ENCODE results near the gene LAMA4.
A peak's percentile ranks its signal among the peaks of the same experiment; 100 is the strongest.
"Not testable (repeated sequence)": the region's sequence is repeated elsewhere in the genome, so short reads cannot be mapped to it uniquely, and the experiment has no call there.

Gene LAMA4

DNA sequence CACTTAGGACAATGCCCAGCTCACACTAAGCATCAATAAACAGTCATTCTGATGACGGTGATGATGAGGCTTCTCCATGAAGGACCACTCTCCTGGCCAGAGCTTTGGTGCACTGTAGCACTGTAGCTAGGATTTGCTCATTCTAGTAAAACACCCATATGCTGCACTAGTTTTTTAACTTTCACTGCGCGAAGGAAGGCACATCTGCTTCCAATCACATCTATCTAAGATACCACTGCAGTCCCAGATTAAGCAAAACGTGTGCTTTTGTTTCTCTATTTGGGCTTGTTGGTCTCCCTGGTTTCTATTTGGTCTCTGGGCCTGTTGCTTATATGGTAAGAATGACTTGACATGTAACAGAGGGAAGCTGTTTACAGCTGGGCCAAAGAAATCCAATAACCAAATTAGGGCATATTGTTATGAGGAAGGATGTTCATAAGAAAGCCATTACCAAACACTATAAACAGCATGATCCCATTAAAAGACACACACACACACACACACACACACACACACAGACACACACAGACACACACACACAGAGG lies 104.6 kb downstream of the LAMA4 start:
- DNase-seq (ENCODE audit: low read depth), result peak; percentile 11

DNA sequence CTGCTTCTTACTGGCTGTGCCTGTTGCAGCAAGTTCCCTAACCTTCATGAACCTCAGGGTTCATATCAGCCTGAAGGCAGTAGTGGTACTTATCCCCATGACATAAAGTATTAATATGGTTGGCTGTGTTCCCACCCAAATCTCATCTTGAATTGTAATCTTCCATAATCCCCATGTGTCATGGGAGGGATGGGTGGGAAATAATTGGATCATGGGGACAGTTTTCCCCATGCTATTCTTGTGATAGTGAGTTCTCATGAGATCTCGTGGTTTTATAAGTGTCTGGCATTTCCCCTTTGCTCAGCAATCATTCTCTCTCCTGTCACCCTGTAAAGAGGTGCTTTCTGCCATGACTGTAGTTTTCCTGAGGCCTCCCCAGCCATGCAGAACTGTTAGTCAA lies 105.1 kb downstream of the LAMA4 start:
- no peak for DNase-seq (ENCODE audit: low read depth)

DNA sequence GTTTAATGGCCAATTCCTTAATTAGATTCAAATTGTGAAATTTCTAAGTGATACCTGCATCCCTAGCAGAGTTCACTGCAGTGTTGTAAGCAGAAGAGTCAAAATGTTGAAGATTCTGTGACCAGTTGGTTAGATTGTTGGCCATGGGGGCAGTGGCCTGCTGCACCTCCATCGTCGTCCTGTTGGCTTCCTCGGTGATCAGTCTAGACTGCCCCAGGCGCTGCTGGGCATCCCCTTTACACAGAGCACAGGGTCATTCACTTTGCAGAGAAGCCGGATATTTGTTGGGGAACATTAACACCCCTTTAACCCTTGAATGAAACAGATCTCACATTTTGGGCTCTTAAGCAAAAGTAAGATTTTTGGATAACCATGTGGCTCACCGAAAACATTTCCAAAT lies 106.3 kb downstream of the LAMA4 start:
- no peak for DNase-seq (ENCODE audit: low read depth)

DNA sequence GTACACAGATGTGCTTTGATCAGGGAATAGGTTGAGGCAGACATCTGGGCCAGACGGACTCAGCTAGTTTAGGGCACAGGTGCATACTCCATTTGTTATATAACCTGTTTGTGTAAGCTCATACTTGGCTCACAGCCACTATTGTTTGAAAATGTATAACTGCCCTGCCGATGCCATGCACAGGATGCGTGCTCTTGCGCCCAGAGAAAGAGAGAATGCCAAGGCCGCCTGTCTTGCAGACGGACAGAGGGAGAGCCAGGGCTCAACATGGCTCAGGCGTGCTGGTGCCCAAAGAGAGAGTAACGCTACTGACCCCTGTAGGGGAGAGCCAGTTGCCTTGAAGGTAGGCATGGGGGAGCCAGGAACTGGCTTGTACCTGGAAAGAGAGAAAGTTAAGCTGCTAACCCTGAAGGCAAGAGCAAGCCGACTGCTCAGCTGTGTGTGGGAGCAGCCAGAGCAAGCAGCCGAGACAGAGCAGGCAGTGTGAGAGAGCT lies 109.2 kb downstream of the LAMA4 start:
- DNase-seq (ENCODE audit: low read depth), result no peak

DNA sequence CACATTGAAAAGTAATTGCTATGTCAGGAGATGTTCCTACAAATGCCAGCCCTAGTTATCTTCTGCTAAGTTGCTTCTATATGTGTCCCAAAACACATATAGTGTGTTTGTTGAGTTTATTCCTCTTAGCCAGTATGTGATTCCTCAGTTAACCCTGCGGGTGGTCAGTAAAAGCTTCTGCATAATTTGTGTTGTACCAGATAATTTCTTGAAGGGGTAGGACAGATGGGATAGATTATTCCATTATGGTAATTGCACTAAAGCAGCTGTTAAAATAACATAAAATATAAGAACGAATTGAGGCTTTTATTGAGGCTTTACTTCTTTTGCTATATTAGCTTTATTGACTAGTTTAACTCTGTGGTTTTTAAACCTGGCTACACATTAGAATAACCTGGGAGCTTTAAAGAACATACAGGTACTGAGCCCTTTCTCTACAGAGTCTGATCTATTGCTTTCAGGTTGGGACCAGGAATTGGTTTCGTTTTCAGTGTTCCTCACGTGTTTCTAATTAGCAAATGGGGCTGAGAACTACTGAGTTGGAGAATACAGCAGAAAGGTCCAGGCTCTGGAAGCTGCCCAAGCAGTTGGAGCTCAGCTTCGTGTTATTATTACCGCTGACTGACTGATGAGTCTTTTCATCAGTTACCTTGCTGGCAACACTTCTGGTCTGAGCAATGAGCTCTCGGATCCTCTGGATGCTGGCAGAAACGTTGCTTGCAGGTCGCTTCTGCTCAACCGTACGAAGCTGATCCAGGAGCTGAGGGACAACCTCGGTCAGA lies 110.0 kb downstream of the LAMA4 start:
- no peak for DNase-seq (ENCODE audit: low read depth)

DNA sequence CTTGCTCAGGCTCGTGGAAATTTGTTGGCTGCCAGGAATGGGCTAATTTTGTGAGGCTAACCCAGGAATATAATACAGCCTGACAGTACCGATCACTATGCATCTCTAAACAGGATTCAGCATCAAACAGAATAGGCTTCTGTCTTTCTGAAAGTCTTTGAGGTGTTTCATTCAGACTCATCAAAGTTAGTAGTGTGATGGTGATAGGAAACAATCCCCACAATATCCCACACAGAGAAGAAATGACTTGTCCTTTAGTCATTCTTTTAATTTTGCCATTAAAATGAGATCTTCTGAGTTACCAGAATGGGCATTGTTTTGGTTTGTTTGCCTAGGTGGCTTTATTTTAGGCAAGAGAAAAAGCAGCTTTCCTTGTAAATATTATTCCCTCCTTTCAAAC lies 112.7 kb downstream of the LAMA4 start:
- no peak for DNase-seq (ENCODE audit: low read depth)

DNA sequence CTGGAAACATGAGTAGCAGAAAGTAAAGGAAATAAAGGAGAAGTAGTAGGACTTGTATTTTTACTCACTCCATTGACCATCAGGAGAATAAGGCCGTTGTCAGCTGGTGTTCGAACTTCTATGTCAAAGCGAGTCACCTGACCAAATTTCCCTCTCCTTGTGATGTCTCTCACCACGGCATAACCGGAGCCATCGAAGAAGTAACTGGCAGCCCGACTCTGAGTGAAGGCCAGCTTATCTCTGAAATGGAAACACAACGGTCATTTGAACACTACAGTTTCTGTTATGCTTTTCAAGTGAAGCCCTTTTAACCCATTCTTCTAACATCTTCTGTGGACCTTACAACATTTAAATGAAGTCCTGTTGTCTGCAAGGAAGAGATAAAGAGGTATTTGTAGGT lies 115.3 kb downstream of the LAMA4 start:
- DNase-seq (ENCODE audit: low read depth), result no peak

DNA sequence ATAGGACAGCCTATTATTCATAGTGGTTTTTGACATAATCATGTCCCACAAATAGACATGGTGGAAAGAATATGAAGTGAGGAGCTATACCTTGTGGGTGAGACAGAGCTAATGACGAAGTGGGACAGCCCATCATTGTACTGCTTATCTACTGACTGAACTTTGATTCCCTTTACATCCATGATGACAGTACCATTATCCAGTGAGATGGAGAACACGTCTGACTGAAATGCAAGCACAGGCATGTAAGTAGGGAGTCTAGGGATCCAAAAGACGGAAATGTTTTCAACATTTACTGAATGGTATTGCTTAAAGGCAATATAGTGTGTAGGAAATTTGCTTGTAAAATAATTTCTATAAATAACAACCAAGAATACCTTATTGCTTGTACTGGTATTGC lies 123.5 kb downstream of the LAMA4 start:
- DNase-seq (ENCODE audit: low read depth), result no peak

DNA sequence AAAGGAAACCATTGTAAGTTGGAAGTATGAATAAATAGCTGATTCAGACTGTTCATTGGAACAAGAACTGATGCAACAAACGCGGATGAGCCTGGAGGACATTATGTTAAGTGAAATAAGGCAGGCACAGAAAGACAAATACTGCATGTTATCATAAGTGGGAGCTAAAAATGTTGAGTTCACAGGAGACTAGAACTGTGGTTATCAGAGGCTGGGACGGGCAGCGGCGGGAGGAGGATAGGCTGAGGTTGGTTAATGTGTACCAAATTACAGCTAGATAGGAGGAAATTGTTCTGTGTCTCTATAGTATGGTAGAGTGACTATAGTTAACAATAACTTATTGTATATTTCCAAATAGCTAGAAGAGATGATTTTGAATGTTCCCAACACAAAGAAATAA lies 126.2 kb downstream of the LAMA4 start:
- no peak for DNase-seq (ENCODE audit: low read depth)

DNA sequence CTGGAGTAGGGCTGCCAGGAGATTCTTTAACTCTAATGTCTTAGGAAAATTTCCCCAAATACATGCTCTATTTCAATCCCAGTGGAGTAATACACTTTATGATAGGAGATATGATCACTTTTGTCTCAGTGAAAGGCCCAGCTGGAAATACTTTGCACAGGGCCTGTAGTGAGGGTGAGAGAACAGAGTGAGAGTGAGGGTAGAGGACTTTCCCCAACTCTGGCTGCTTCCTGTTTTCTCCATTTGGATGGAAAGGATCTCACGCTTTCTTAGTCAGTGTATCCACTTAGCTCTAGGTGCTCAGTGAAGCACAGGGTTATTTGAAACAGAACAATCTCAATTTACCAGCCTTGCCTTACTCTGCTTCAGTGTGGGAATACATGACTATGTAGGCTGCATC lies 130.4 kb downstream of the LAMA4 start:
- no peak for DNase-seq (ENCODE audit: low read depth)

DNA sequence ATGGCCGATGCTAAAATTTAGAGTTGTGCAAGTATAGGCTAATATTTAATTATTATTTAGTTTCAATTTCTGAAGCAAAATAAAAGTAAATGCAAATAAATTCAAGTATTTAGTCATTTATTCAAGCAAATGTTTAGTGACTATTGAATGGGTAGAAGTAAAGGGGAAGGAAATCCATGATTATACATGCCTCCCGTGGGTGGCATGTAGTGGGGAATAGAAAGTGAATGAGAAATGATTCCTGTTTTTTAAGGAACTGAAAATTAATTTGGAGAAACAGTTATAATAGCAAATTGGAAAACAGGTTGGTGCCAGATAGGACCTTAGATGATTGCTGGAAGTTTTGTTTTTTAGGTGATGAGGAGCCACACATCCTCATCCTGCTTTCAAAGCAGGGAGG lies 131.6 kb downstream of the LAMA4 start:
- no peak for DNase-seq (ENCODE audit: low read depth)

DNA sequence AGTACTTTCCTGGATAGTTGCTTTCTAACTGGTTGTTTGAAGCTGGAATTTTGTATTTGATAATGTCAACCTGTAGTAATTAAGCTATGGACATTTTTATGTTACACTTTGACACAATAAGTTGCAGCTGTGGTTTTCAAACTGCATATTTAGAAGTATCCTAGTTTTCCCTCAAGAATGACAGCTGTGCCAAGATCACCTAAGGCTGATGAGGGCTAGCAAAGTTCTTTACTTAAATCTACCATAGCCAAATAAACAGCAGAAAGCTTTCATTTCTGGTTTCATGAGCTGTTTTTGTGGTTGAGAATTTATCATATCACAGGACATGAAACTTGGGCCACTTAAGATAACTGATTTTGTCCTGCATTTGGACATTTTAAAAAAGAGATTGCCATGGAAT lies 136.3 kb downstream of the LAMA4 start:
- DNase-seq (ENCODE audit: low read depth), result no peak

DNA sequence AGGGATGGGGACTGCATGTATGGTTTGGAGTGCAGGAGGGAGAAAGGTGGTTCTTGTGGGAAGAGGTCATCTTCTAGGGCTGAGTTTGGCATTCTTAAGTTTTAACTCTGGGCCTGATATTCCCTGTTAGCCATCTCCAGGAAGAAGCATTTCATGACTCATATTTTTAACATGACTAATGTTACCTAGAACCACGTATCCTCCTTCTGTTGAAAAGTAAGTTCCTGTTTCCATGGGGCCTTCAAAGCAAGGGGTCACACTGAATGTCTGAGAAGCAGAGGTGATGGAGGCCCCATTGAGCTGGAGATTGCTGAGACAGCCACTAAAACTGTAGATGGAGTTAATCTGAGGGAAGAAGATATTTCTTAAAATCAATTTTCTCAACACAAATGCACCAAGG lies 136.8 kb downstream of the LAMA4 start:
- DNase-seq (ENCODE audit: low read depth), result no peak

DNA sequence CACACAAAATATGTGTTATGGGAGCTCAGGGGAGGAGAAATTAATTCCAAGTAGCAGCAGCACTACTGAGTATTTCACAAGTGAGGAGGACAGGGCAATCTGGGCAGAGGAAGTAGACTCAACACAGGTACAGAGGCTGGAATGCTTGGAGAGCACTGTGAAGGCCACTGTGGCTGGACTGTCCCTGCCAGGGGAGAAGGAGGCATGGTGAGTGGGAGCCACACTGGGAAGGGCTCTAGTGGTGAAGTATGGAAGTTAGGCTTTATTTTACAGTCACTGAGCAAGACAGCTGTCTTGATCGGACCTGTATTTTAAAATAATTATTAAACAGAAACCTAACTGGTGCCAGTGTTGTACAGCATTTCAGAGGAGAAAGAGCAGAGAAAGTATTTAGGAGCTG lies 138.1 kb downstream of the LAMA4 start:
- DNase-seq (ENCODE audit: low read depth), result no peak

DNA sequence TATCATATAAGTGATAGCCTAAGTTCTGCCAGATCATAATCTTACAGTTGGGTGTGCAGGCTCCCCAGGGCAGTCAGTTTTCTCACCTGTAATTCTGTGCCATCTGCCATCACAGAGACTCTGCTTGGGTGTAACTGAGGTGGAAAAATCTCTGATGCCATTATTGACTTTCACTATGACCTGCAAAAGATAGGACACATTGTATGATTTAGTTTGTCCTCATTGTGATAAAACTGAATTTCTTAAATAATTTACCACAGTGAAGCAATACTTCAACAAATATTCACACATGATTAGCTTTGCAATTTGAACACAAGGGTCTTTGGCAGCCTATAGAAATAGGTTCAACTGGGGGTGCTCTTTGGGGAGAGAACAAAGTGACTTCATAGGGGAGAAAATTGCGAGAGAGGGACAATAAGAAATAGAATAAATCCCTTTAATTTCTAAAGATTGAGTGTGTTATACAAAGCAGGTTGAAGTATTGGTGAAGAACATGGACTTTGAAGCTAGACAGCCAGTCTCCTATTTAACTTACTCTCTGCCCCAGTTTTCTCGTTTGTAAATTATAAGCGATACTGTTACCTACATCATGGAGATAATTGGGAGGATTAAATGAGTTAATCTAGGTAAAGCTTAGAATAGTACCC lies 139.7 kb downstream of the LAMA4 start:
- no peak for DNase-seq (ENCODE audit: low read depth)

DNA sequence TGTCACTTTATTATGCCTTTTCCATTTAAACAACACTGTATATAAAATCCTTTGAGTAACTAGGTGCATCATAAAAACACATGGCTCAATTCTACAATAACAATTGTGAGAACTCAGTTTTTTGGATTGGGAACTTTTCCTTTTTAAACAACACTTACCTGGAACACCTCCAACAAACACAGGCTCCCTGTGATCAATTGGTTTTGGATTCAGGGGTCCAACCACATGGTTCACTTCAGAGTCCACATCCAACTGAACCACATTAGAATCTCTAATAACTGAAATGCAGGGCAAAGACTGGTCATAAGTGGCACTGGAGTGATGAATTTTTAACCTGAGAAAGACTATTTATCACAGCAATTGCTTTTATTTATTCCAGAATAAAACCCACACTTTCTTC lies 140.4 kb downstream of the LAMA4 start:
- DNase-seq (ENCODE audit: low read depth), result no peak

DNA sequence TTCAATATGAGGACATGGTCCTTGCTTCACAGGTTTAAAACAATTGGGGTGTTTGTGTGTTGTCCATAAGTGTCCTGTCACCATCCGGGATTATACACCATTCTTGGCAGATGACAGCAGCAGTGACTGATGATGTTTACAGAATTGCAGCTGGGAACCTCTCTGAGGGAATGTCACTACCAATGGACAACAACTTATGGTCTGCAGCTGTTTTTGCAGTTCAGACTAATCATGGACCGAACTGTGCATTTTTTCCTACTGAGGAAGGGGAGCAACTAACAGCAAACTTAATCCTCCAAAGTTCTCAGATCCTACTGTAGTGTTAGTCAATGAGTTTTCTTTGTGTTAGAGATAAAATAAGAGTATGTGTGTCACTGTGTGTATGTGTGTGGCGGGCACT lies 140.9 kb downstream of the LAMA4 start:
- DNase-seq (ENCODE audit: low read depth), result no peak

DNA sequence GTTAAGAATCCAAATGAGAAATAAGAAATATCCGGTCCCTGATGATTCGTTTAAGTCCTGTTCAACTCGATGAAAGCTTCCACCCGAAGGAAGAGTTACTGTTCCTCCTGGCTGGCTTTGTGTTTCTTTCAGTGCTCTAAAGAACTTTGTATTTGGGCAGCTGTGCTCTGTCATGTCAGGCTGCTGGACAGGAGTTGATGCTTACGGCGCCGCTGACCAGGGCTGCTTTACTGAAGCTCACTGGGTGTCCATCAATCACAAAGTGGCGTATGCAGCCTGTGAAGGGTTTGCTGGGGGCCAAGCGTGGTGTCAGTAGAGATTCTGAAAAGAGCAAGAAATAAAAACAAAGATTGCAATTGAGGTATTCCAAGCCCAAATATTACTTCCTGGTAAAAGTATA lies 145.1 kb downstream of the LAMA4 start:
- no peak for DNase-seq (ENCODE audit: low read depth)

DNA sequence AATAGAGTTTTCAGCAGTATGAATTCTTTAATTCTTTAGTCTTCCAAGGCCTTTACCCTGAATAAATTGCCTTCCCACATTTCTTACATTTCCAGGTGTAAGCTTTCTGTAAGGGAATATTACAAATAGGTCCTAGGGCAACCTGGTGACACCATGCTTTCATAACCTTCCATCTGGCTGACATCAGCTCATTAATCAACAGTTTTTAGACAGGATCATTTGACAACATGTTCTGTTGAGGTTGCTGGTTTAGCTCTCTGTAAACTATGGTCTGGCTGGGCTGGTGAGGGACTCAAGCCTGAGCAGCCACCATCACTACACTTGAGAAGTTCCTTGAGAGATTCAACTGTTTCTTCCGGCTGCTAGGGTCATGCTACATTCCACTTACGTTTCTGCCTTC lies 147.8 kb downstream of the LAMA4 start:
- no peak for DNase-seq (ENCODE audit: low read depth)

DNA sequence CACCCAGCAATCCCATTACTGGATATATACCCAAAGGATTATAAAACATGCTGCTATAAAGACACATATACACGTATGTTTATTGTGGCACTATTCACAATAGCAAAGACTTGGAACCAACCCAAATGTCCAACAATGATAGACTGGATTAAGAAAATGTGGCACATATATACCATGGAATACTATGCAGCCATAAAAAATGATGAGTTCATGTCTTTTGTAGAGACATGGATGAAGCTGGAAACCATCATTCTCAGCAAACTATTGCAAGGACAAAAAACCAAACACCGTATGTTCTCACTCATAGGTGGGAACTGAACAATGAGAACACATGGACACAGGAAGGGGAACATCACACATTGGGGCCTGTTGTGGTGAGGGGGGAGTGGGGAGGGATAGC lies 148.3 kb downstream of the LAMA4 start:
- not testable (repeated sequence) for DNase-seq (ENCODE audit: low read depth)

DNA sequence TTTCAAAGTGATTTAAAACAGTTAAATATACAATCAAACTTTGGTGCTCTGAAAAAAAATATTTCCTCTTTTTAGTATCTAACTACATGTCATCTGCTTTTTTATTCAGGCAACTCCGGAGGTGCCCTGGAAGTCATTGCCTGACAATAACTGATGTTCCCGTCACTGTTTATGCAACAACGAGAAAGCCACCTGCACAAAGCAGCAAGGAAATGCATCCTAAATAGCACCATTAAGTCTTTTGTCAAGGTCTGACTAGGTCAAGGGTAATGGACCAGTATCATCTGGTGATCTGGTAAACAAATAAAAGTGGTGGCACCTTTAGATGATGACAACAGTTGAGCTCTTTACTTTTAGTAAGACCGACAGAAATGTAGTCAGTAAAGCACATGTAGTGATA lies 153.8 kb downstream of the LAMA4 start:
- no peak for DNase-seq (ENCODE audit: low read depth)

DNA sequence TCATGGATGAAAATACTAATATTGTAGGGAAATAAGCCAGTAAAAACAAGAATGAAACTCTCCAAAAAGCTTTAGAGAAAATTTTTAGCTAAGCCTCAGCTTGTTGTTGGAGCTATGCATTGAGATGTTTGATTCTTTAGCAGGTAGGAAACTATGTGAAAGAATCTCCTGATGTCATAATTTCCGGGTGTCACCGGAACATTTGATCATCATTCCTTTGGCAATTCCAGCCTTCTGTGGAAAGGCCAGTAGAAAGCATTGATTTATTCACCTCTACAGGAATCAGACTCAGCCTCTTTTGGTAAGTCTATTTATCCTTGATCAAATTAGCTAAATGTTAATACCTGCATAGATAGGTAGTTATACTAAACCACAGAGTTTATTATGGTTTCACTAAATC lies 157.5 kb downstream of the LAMA4 start:
- DNase-seq (ENCODE audit: low read depth), result no peak

DNA sequence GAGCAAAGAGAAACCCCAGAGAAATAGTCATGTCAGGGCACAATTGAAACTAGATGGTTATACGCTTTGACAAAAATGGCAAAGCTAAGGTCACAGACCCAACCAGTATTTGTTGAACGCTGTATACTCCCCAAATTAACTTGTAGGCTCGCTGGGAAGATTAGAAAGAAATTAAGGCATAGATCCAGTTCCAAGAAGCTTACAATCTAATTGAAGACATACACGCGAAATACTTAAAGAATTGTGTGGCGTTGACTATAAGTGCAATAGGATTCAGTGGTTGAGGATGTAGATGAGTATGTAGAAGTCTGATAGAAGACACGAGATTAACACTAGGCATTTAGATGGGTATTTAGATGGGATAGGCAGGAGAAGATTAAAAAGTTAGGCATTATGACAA lies 166.5 kb downstream of the LAMA4 start:
- no peak for DNase-seq (ENCODE audit: low read depth)

Measured in stromal cell of bone marrow (primary cell).